Osteoblast (primary cell): ENCODE measurements around the gene HLA-G. TPM values are rescaled to one million over a fixed set of nuclear protein-coding genes. Genes with fewer than 3 reads are reported as not detected.

ENCODE experiments used
- DNase-seq: peaks from one replicate; pipeline ENCODE4 v3.0.0; 2011; ENCODE audit warnings: low spot score, mixed read lengths; ENCODE audit not compliant: insufficient read length; ENCODE audit errors: missing footprints
- H2AFZ ChIP-seq: 2 replicates; pipeline ENCODE4 v1.6.0; 2011; ENCODE audit warnings: mild to moderate bottlenecking, low read length
- H3K27ac ChIP-seq: 2 replicates; pipeline ENCODE4 v1.5.1; 2011; ENCODE audit warnings: mild to moderate bottlenecking, low read depth, low read length, moderate library complexity
- H3K27me3 ChIP-seq: 2 replicates; pipeline ENCODE4 v1.6.0; 2012; ENCODE audit warnings: mild to moderate bottlenecking, control low read depth, inconsistent platforms, low read length, moderate library complexity; ENCODE audit not compliant: insufficient read depth
- H3K36me3 ChIP-seq: 2 replicates; pipeline ENCODE4 v1.5.1; 2011; ENCODE audit warnings: mild to moderate bottlenecking, low read length, control low read depth, moderate library complexity; ENCODE audit not compliant: insufficient read depth
- H3K4me1 ChIP-seq: 2 replicates; pipeline ENCODE4 v1.5.1; 2011; ENCODE audit warnings: mild to moderate bottlenecking, low read length, control low read depth, moderate library complexity; ENCODE audit not compliant: insufficient read depth
- H3K4me2 ChIP-seq: 2 replicates; pipeline ENCODE4 v1.6.0; 2011; ENCODE audit warnings: mild to moderate bottlenecking, low read length; ENCODE audit not compliant: insufficient read depth
- H3K4me3 ChIP-seq: fragments of 200-600 bp; sonication (generic); 3 replicates; pipeline ENCODE4 v1.5.1; 2012; ENCODE audit warnings: mild to moderate bottlenecking, low read length, inconsistent platforms; ENCODE audit not compliant: insufficient read depth
- H3K79me2 ChIP-seq: 2 replicates; pipeline ENCODE4 v1.6.0; 2012; ENCODE audit warnings: mild to moderate bottlenecking, low read length, control low read depth, inconsistent platforms; ENCODE audit not compliant: insufficient read depth
- H3K9me3 ChIP-seq: 2 replicates; pipeline ENCODE4 v1.5.1; 2011; ENCODE audit warnings: low read depth, low read length, control low read depth
- H4K20me1 ChIP-seq: 2 replicates; pipeline ENCODE4 v1.6.0; 2012; ENCODE audit warnings: mild to moderate bottlenecking, low read length, control low read depth; ENCODE audit not compliant: insufficient read depth
- CTCF ChIP-seq: IDR thresholded peaks from 2 replicates; pipeline ENCODE4 v1.5.1; 2011; ENCODE audit warnings: mild to moderate bottlenecking, low read depth, low read length, moderate library complexity; ENCODE audit errors: extremely low read depth
- total RNA-seq: library from RNA; depleted of rRNA; stranded (reverse); fragments of >200 nt; gene quantifications from 2 replicates; pipeline ENCODE4 v1.2.3, GENCODE V29; 2012

The HLA-G gene
- total RNA-seq, 1 donor = not detected

GRCh38 chr6:29800254-29800653 is 27.4 kb upstream of the HLA-G start:
- Histone ChIP-seq H3K27me3 (peaks cover under 1% of the 10 kb centered on the region), H3K4me3 (no peak overlapping the region), H3K4me2 (no peak overlapping the region), H3K27ac (no peak overlapping the region), H3K4me1 (no peaks in the 10 kb centered on the region), H3K9me3 (no peaks in the 10 kb centered on the region), H3K79me2 (no peaks in the 10 kb centered on the region), H2AFZ (no peak overlapping the region), H3K36me3 (no peaks in the 10 kb centered on the region), H4K20me1 (no peaks in the 10 kb centered on the region)
- no peak for DNase-seq
- TF ChIP-seq CTCF = no peak

GRCh38 chr6:29806387-29806786 is 21.2 kb upstream of the HLA-G start:
- H3K4me1 ChIP-seq = no peaks in the 10 kb centered on the region
- no peak overlapping the region for H3K4me2 ChIP-seq
- H3K9me3 ChIP-seq = no peaks in the 10 kb centered on the region
- H3K27ac ChIP-seq = no peak overlapping the region
- H3K79me2 ChIP-seq = no peaks in the 10 kb centered on the region
- H3K36me3 ChIP-seq = no peaks in the 10 kb centered on the region
- H2AFZ ChIP-seq = no peak overlapping the region
- DNase-seq = no peak
- H4K20me1 ChIP-seq = no peaks in the 10 kb centered on the region
- H3K27me3 ChIP-seq = peaks cover 11% of the 10 kb centered on the region
- TF ChIP-seq CTCF = no peak
- H3K4me3 ChIP-seq = no peak overlapping the region

- Histone ChIP-seq H3K36me3 (no peaks in the 10 kb centered on the region), H3K79me2 (no peaks in the 10 kb centered on the region), H3K9me3 (no peaks in the 10 kb centered on the region), H3K27ac (no peak overlapping the region), H3K4me1 (no peaks in the 10 kb centered on the region), H2AFZ (no peak overlapping the region), H3K4me3 (no peak overlapping the region), H3K27me3 (peaks cover 11% of the 10 kb centered on the region), H3K4me2 (no peak overlapping the region), H4K20me1 (no peaks in the 10 kb centered on the region)
- DNase-seq = no peak
- TF ChIP-seq CTCF = no peak
These were observed 18.4 kb upstream of the HLA-G start for GRCh38 chr6:29809249-29809648.

- Histone ChIP-seq H3K9me3 (no peaks in the 10 kb centered on the region), H3K27me3 (peaks cover 10% of the 10 kb centered on the region), H3K4me3 (no peak overlapping the region), H3K36me3 (no peaks in the 10 kb centered on the region), H4K20me1 (no peaks in the 10 kb centered on the region), H3K4me1 (no peaks in the 10 kb centered on the region), H3K79me2 (no peaks in the 10 kb centered on the region), H2AFZ (no peak overlapping the region), H3K4me2 (no peak overlapping the region), H3K27ac (no peak overlapping the region)
- no peak for TF ChIP-seq CTCF
- no peak for DNase-seq
These were observed 17.3 kb upstream of the HLA-G start for GRCh38 chr6:29810371-29810770.
